Neural progenitor cell (in vitro differentiated cells): ENCODE results near the gene ELMO1. TPM values are rescaled to one million over a fixed set of nuclear protein-coding genes. Genes with fewer than 3 reads are reported as not detected.

Experiments
- DNase-seq: peaks from one replicate; pipeline ENCODE4 v3.0.0-alpha.2; 2016; ENCODE audit warnings: low spot score
- H2AFZ ChIP-seq: fragments of 200-600 bp; sonication (generic); replicated peaks from 2 replicates; pipeline ENCODE4 v1.6.1; 2016; ENCODE audit warnings: antibody characterized with exemption
- H3F3A ChIP-seq: fragments of 200-600 bp; sonication (generic); 2 replicates; pipeline ENCODE4 v1.6.1; 2016; ENCODE audit warnings: antibody characterized with exemption, low read depth
- H3K27ac ChIP-seq: fragments of 200-600 bp; sonication (generic); 2 replicates; pipeline ENCODE4 v1.5.1; 2016; ENCODE audit warnings: mild to moderate bottlenecking
- H3K27me3 ChIP-seq: fragments of 200-600 bp; sonication (generic); 2 replicates; pipeline ENCODE4 v1.6.1; 2016; ENCODE audit warnings: mild to moderate bottlenecking, moderate library complexity
- H3K36me3 ChIP-seq: fragments of 200-600 bp; sonication (generic); 2 replicates; pipeline ENCODE4 v1.5.1; 2016
- H3K4me1 ChIP-seq: fragments of 200-600 bp; sonication (generic); 2 replicates; pipeline ENCODE4 v1.6.1; 2016; ENCODE audit warnings: mixed run types
- H3K4me2 ChIP-seq: fragments of 200-600 bp; sonication (generic); 2 replicates; pipeline ENCODE4 v1.6.1; 2016
- H3K4me3 ChIP-seq: fragments of 200-600 bp; sonication (generic); 2 replicates; pipeline ENCODE4 v1.5.1; 2016
- H3K79me2 ChIP-seq: fragments of 200-600 bp; sonication (generic); 2 replicates; pipeline ENCODE4 v1.6.1; 2016; ENCODE audit warnings: low read depth
- H3K9ac ChIP-seq: fragments of 200-600 bp; sonication (generic); 2 replicates; pipeline ENCODE4 v1.6.1; 2016
- H3K9me3 ChIP-seq: fragments of 200-600 bp; sonication (generic); 2 replicates; pipeline ENCODE4 v1.5.1; 2016; ENCODE audit warnings: low read depth
- H4K20me1 ChIP-seq: fragments of 200-600 bp; sonication (generic); 2 replicates; pipeline ENCODE4 v1.6.1; 2016; ENCODE audit warnings: low read depth
- H3K27ac Mint-ChIP-seq: 3 replicates; pipeline ENCODE4 v1.8.0; 2021; ENCODE audit warnings: mixed read lengths
- H3K27me3 Mint-ChIP-seq: 2 replicates; pipeline ENCODE4 v1.8.0; 2022; ENCODE audit warnings: low read depth, mild to moderate bottlenecking, inconsistent platforms, moderate library complexity, mixed read lengths; ENCODE audit not compliant: insufficient read depth
- H3K36me3 Mint-ChIP-seq: 3 replicates; pipeline ENCODE4 v1.8.0; 2021; ENCODE audit warnings: mixed read lengths
- H3K4me1 Mint-ChIP-seq: 3 replicates; pipeline ENCODE4 v1.8.0; 2021; ENCODE audit warnings: mixed read lengths
- H3K4me3 Mint-ChIP-seq: 3 replicates; pipeline ENCODE4 v1.8.0; 2021; ENCODE audit warnings: mild to moderate bottlenecking, moderate library complexity, mixed read lengths
- H3K9me3 Mint-ChIP-seq: 3 replicates; pipeline ENCODE4 v1.8.0; 2020; ENCODE audit warnings: mixed read lengths
- EZH2 ChIP-seq: fragments of 200-600 bp; sonication (generic); IDR thresholded peaks from 2 replicates; pipeline ENCODE4 v1.6.1; 2017; ENCODE audit warnings: antibody characterized with exemption, mild to moderate bottlenecking, moderate library complexity
- EZH2phosphoT487 ChIP-seq: fragments of 200-600 bp; sonication (generic); IDR thresholded peaks from 2 replicates; pipeline ENCODE4 v1.6.1; 2017; ENCODE audit warnings: antibody characterized with exemption
- total RNA-seq: library from RNA; depleted of rRNA; stranded (reverse); fragments of >200 nt; gene quantifications from 2 replicates; pipeline ENCODE4 v1.2.3, GENCODE V29; 2015; ENCODE audit warnings: low replicate concordance
- TF ChIP-seq, protein P1 (sequence below): fragments of 200-600 bp; sonication (generic); IDR thresholded peaks from 2 replicates; pipeline ENCODE4 v1.5.1; 2017; ENCODE audit warnings: antibody characterized with exemption, mild to moderate bottlenecking

The ELMO1 gene
- total RNA-seq, 1 donor from 2014 or later: 22.0 TPM

DNA sequence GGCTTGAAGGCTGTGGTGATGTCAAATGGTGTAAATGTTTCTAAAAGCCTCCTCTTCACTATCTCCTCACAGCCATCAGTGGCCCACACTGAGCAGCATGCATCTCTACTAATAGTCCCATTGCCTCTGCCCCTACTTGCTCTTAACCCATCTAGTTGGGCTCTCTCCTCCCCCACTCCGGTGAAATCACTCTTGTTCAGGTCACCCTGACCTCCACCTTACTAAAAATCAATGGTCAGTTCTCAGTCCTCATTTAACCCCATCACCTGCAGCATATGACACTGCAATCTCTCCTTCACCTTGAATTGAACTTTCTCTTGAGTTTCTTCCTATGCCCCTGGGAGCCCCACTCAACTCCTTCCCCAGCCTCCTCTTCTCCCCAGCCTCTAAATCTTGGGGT is 369.2 kb downstream of the ELMO1 start:
- no peaks in the 10 kb centered on the region for H3K36me3 ChIP-seq
- no peaks in the 10 kb centered on the region for H3K36me3 Mint-ChIP-seq

DNA sequence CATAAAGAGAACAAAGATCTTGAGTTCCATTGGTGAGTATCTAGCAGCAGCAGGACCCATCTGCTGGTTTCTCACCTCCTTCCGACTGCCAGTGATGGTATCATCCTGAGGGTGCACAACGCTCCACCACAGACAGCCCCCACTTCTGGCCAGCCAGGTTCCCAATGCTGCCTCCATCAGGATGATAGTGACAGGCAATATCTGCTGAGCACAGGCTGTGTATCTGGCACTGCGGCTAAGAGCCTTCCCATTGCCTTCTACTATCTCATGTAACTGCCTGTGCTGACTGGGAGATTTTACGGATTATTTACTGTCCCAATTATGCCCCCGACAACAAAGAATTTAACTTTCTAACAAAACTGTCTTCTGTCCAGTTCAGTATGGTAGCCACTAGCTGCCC is 372.0 kb downstream of the ELMO1 start:
- no peak overlapping the region for H3K4me2 ChIP-seq
- Mint-ChIP-seq H3K4me1 (peaks cover 5% of the 10 kb centered on the region), H3K27ac (no peak overlapping the region), H3K36me3 (no peaks in the 10 kb centered on the region), H3K27me3 (no peaks in the 10 kb centered on the region), H3K9me3 (peaks cover 3% of the 10 kb centered on the region), H3K4me3 (no peak overlapping the region)
- no peaks in the 10 kb centered on the region for H3F3A ChIP-seq
- peaks cover 2% of the 10 kb centered on the region for H3K4me1 ChIP-seq
- H3K9me3 ChIP-seq: no peaks in the 10 kb centered on the region
- no peak overlapping the region for H2AFZ ChIP-seq
- no peak overlapping the region for H3K27ac ChIP-seq
- H4K20me1 ChIP-seq: no peaks in the 10 kb centered on the region
- H3K9ac ChIP-seq: no peak overlapping the region
- TF ChIP-seq EZH2 (no peak), EZH2phosphoT487 (no peak)
- TF ChIP-seq, protein P1, sequence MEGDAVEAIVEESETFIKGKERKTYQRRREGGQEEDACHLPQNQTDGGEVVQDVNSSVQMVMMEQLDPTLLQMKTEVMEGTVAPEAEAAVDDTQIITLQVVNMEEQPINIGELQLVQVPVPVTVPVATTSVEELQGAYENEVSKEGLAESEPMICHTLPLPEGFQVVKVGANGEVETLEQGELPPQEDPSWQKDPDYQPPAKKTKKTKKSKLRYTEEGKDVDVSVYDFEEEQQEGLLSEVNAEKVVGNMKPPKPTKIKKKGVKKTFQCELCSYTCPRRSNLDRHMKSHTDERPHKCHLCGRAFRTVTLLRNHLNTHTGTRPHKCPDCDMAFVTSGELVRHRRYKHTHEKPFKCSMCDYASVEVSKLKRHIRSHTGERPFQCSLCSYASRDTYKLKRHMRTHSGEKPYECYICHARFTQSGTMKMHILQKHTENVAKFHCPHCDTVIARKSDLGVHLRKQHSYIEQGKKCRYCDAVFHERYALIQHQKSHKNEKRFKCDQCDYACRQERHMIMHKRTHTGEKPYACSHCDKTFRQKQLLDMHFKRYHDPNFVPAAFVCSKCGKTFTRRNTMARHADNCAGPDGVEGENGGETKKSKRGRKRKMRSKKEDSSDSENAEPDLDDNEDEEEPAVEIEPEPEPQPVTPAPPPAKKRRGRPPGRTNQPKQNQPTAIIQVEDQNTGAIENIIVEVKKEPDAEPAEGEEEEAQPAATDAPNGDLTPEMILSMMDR: no peak
- no peaks in the 10 kb centered on the region for H3K79me2 ChIP-seq
- H3K27me3 ChIP-seq: no peaks in the 10 kb centered on the region
- H3K4me3 ChIP-seq: no peak overlapping the region
- no peaks in the 10 kb centered on the region for H3K36me3 ChIP-seq
- no peak for DNase-seq

More for the DNA sequence above, 369.2 kb downstream of the ELMO1 start:
- no peaks in the 10 kb centered on the region for H3K79me2 ChIP-seq
- Mint-ChIP-seq H3K27ac (no peak overlapping the region), H3K4me1 (peaks cover 2% of the 10 kb centered on the region), H3K27me3 (peaks cover 3% of the 10 kb centered on the region), H3K4me3 (no peak overlapping the region), H3K9me3 (no peaks in the 10 kb centered on the region)
- no peaks in the 10 kb centered on the region for H3K4me1 ChIP-seq
- no peaks in the 10 kb centered on the region for H3F3A ChIP-seq
- no peak overlapping the region for H3K27ac ChIP-seq
- H2AFZ ChIP-seq: no peak overlapping the region
- no peaks in the 10 kb centered on the region for H4K20me1 ChIP-seq
- no peak overlapping the region for H3K4me3 ChIP-seq
- no peak overlapping the region for H3K4me2 ChIP-seq
- DNase-seq: no peak
- H3K9me3 ChIP-seq: no peaks in the 10 kb centered on the region
- TF ChIP-seq EZH2: no peak
- TF ChIP-seq, protein P1: no peak
- TF ChIP-seq EZH2phosphoT487: no peak
- no peaks in the 10 kb centered on the region for H3K27me3 ChIP-seq
- no peak overlapping the region for H3K9ac ChIP-seq

DNA sequence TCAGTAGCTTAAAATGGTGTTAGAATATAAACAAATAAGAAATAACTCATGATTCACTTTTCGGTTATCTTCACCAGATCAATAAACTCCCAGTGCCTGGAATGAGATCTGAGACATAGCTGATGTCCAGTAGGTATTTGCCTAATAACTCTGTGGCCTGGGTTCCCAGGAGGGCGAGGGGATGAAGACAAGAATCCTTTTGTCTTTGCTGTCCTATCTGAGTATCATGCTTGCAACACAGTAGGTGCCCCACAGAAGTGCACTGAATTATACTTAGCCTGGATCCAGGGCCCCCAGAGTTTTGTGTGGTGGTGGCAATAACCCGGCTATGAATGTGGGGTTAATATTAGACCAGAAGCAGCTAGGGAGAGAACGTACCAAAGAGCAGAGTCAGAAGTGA is 374.3 kb downstream of the ELMO1 start:
- Histone ChIP-seq H3K9ac (no peak overlapping the region), H3K4me1 (peaks cover 13% of the 10 kb centered on the region), H3K27me3 (no peaks in the 10 kb centered on the region), H2AFZ (no peak overlapping the region), H3K4me3 (no peak overlapping the region), H3K79me2 (no peaks in the 10 kb centered on the region), H3K4me2 (no peak overlapping the region), H3K27ac (no peak overlapping the region), H3F3A (no peaks in the 10 kb centered on the region), H4K20me1 (no peaks in the 10 kb centered on the region), H3K9me3 (no peaks in the 10 kb centered on the region), H3K36me3 (no peaks in the 10 kb centered on the region)
- peak; percentile 9 for DNase-seq
- no peaks in the 10 kb centered on the region for H3K27me3 Mint-ChIP-seq
- peaks cover 5% of the 10 kb centered on the region for H3K4me1 Mint-ChIP-seq
- H3K4me3 Mint-ChIP-seq: no peak overlapping the region
- TF ChIP-seq, protein P1: no peak
- TF ChIP-seq EZH2phosphoT487 (no peak), EZH2 (no peak)
- no peak overlapping the region for H3K27ac Mint-ChIP-seq
- H3K9me3 Mint-ChIP-seq: peaks cover 3% of the 10 kb centered on the region
- no peaks in the 10 kb centered on the region for H3K36me3 Mint-ChIP-seq
